Stomach smooth muscle (tissue), 2 donors: ENCODE data around the gene PSKH1.

Experiments used
- H3K27ac ChIP-seq: one replicate; pipeline ENCODE4 v1.7.0; 2013; ENCODE audit warnings: mild to moderate bottlenecking, low read length, inconsistent platforms
- H3K27me3 ChIP-seq, 2 donors: one replicate each; pipeline ENCODE4 v1.7.0; 2013; ENCODE audit warnings: low read length in 2 of 2; ENCODE audit not compliant: insufficient read depth in 2 of 2, control insufficient read depth in 1 of 2
- H3K36me3 ChIP-seq, 2 donors: one replicate each; pipeline ENCODE4 v1.7.0; 2013; ENCODE audit warnings: low read length in 2 of 2; ENCODE audit not compliant: control insufficient read depth in 2 of 2, insufficient read depth in 2 of 2
- H3K4me1 ChIP-seq: one replicate; pipeline ENCODE4 v1.7.0; 2013; ENCODE audit warnings: low read length; ENCODE audit not compliant: control insufficient read depth, insufficient read depth
- H3K4me3 ChIP-seq, 2 donors: one replicate each; pipeline ENCODE4 v1.7.0; 2013; ENCODE audit warnings: low read length in 2 of 2
- H3K9ac ChIP-seq, 2 donors: one replicate each; pipeline ENCODE4 v1.7.0; 2013; ENCODE audit warnings: low read length in 2 of 2, mild to moderate bottlenecking in 1 of 2
- H3K9me3 ChIP-seq, 2 donors: one replicate each; pipeline ENCODE4 v1.7.0; 2013; ENCODE audit warnings: low read length in 2 of 2; ENCODE audit not compliant: control insufficient read depth in 2 of 2
- donor health status: healthy.
- donor health status: Pancreatic carcinoma.

The PSKH1 gene

DNA sequence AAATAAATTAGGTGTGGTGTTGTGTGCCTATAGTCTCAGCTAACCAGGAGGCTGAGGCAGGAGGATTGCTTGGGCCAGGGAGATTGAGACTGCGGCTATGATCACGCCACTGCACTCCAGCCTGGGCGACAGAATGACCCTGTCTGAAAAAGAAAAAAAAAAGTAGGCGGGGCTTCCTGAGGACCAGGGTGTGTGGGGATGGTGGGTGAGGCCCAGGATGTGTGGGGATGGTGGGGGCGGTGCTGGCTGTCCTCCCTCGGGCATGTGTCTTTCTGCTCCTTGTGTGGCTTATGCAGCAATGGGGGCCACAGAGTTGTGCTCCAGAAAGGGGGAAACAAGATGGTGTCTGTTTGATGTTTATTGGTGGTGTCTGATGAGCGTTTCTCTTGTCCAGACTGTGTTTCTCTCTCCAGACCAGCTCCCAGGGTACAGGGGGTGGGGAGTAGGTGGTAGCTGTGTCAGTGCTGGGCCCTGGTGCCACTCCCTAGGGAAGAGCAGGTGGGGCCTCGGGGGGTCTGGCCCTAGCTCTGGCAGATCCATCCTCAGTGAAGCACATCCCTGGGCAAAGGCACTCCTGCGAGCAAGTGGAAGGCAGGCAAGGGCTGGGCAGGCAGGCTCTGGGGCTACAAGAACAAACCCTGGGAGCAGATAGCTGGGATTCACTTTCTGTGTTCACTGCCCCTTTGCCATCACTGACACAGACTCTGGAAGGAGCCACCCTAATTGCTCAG is 48.6 kb downstream of the PSKH1 start:
- peak overlapping the region; percentile 88 for H3K27ac ChIP-seq
- H3K36me3 ChIP-seq: peaks cover 40 to 41% of the 10 kb centered on the region in 2 donors
- H3K9ac ChIP-seq: no peak overlapping the region

DNA sequence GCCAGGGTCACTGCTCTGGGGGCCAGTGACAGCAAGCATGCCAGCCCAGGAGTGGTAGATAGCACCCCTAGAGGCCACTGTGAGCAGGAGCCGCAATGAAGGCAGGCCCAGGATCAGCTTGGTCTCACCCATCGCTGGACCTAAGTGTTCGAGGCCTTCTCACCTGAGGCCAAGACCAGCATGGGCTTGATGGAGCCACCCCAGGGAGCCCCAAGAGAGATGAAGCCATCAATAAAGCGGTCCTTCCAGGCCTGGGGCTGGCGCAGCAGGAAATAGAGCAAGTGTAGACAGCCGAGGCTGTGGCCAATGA is 49.1 kb downstream of the PSKH1 start:
- peak overlapping the region in 1 of 2 donors; percentile 27 for H3K9ac ChIP-seq
- H3K27ac ChIP-seq: peak overlapping the region; percentile 88
- peaks cover 44% of the 10 kb centered on the region in 2 donors for H3K36me3 ChIP-seq
- H3K4me3 ChIP-seq: no peak overlapping the region
- peaks cover 47% of the 10 kb centered on the region for H3K4me1 ChIP-seq
- H3K27me3 ChIP-seq: no peaks in the 10 kb centered on the region
- no peaks in the 10 kb centered on the region for H3K9me3 ChIP-seq

More for the DNA sequence above, 48.6 kb downstream of the PSKH1 start:
- H3K27me3 ChIP-seq: no peaks in the 10 kb centered on the region
- H3K4me3 ChIP-seq: no peak overlapping the region
- H3K4me1 ChIP-seq: peaks cover 50% of the 10 kb centered on the region
- no peaks in the 10 kb centered on the region for H3K9me3 ChIP-seq

GRCh38 chr16:67942510-67943255 is 49.6 kb downstream of the PSKH1 start:
- Histone ChIP-seq H3K4me1 (peaks cover 45% of the 10 kb centered on the region), H3K4me3 (no peak overlapping the region), H3K27ac (peak overlapping the region; percentile 88), H3K36me3 (peaks cover 49 to 50% of the 10 kb centered on the region in 2 donors), H3K9ac (peak overlapping the region in 1 of 2 donors; percentile 27), H3K9me3 (no peaks in the 10 kb centered on the region), H3K27me3 (no peaks in the 10 kb centered on the region)

GRCh38 chr16:67943256-67943618 is 50.2 kb downstream of the PSKH1 start:
- H3K27ac ChIP-seq: peak overlapping the region; percentile 88
- peak overlapping the region in 1 of 2 donors; percentile 33 for H3K9ac ChIP-seq
- no peaks in the 10 kb centered on the region for H3K27me3 ChIP-seq
- H3K9me3 ChIP-seq: no peaks in the 10 kb centered on the region
- H3K4me1 ChIP-seq: peaks cover 45% of the 10 kb centered on the region
- no peak overlapping the region for H3K4me3 ChIP-seq
- peaks cover 54 to 55% of the 10 kb centered on the region in 2 donors for H3K36me3 ChIP-seq

- Histone ChIP-seq H3K9me3 (no peaks in the 10 kb centered on the region), H3K4me1 (peaks cover 45% of the 10 kb centered on the region), H3K36me3 (peaks cover 61% of the 10 kb centered on the region in 2 donors), H3K4me3 (no peak within 1 kb of the TSS), H3K9ac (peak within 1 kb of the TSS; percentile 33 to 51), H3K27ac (peak within 1 kb of the TSS; percentile 88), H3K27me3 (no peaks in the 10 kb centered on the region)
Observed at GRCh38 chr16:67943619-67944504, 50.8 kb downstream of the PSKH1 start, which contains the start of gene LCAT. Gene LCAT, minus strand, starts transcription at chr16:67944120. Its CDS starts 19 bp downstream, at chr16:67944101.

GRCh38 chr16:67944690-67945391 is 51.8 kb downstream of the PSKH1 start:
- Histone ChIP-seq H3K27ac (peak overlapping the region; percentile 88), H3K9me3 (no peaks in the 10 kb centered on the region), H3K36me3 (peaks cover 65 to 67% of the 10 kb centered on the region in 2 donors), H3K4me3 (no peak overlapping the region), H3K9ac (peak overlapping the region in 1 of 2 donors; percentile 51), H3K4me1 (peaks cover 45% of the 10 kb centered on the region), H3K27me3 (no peaks in the 10 kb centered on the region)

GRCh38 chr16:67945392-67945933 is 52.4 kb downstream of the PSKH1 start:
- Histone ChIP-seq H3K4me1 (peaks cover 40% of the 10 kb centered on the region), H3K4me3 (no peak overlapping the region), H3K27me3 (no peaks in the 10 kb centered on the region), H3K9me3 (no peaks in the 10 kb centered on the region), H3K9ac (no peak overlapping the region), H3K27ac (no peak overlapping the region), H3K36me3 (peaks cover 67 to 69% of the 10 kb centered on the region in 2 donors)

DNA sequence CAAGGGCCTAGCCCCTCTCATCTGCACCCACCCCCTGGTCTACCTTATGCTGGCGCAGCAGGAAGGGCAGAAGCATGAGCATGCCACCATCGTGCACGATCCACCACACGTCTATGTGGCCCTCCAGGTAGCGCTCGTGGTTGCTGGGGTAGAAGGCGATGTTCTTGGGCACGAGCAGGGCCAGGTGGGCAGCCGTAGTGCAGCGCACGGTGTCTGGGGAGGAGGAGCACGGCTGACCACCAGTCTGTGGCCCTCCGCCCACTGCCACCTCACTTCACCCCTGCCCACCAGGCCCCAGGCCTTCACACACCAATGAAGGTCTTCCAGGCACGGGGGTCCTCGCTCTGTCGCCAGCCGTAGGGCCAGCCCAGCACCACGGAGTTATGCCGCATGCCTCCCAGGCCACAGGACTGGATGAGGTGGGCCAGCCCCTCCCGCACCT is 53.1 kb downstream of the PSKH1 start:
- Histone ChIP-seq H3K9ac (no peak overlapping the region), H3K36me3 (peaks cover 74 to 76% of the 10 kb centered on the region in 2 donors), H3K4me3 (no peak overlapping the region), H3K27me3 (no peaks in the 10 kb centered on the region), H3K27ac (no peak overlapping the region), H3K4me1 (peaks cover 44% of the 10 kb centered on the region), H3K9me3 (no peaks in the 10 kb centered on the region)

DNA sequence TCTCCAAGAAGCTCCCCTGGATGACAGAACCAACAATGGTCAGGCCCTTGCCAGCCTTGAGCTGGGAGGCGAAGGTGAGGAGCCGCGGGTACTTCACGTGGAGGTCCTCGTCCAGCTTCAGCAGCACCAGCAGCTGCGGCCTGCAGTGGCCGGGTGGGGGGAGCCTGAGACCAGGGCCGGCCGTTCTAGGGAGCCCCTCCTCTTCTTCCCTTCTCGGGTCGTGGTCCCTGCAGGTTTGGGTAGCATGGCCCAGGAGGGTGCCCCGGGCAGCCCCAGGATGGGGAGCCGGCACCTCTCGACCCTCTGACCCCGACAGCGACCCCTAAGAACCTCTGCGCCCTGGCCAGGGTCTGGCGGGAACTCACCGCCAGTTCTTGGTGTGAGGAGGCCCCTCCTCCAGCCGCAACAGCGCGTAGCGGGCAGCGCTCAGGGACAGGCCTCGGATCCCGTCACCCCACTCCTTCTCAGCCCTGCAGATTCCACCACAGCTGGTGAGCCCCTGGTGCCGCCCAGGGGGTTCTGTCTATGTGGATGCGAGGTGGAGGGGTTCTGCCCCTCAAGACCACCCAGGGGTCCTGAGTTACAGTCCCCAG is 54.0 kb downstream of the PSKH1 start:
- no peaks in the 10 kb centered on the region for H3K9me3 ChIP-seq
- no peak overlapping the region for H3K4me3 ChIP-seq
- no peaks in the 10 kb centered on the region for H3K27me3 ChIP-seq
- H3K9ac ChIP-seq: no peak overlapping the region
- H3K36me3 ChIP-seq: peaks cover 75 to 78% of the 10 kb centered on the region in 2 donors
- H3K4me1 ChIP-seq: peaks cover 49% of the 10 kb centered on the region
- peak overlapping the region; percentile 18 for H3K27ac ChIP-seq
